Osteoblast (primary cell): Measurements from ENCODE around the gene GRM2. TPM values are rescaled to one million over a fixed set of nuclear protein-coding genes. Genes with fewer than 3 reads are reported as not detected.

Experiments used
- DNase-seq: peaks from one replicate; pipeline ENCODE4 v3.0.0; 2011; ENCODE audit warnings: low spot score, mixed read lengths; ENCODE audit not compliant: insufficient read length; ENCODE audit errors: missing footprints
- H2AFZ ChIP-seq: 2 replicates; pipeline ENCODE4 v1.6.0; 2011; ENCODE audit warnings: mild to moderate bottlenecking, low read length
- H3K27ac ChIP-seq: 2 replicates; pipeline ENCODE4 v1.5.1; 2011; ENCODE audit warnings: mild to moderate bottlenecking, low read depth, low read length, moderate library complexity
- H3K27me3 ChIP-seq: 2 replicates; pipeline ENCODE4 v1.6.0; 2012; ENCODE audit warnings: mild to moderate bottlenecking, control low read depth, inconsistent platforms, low read length, moderate library complexity; ENCODE audit not compliant: insufficient read depth
- H3K36me3 ChIP-seq: 2 replicates; pipeline ENCODE4 v1.5.1; 2011; ENCODE audit warnings: mild to moderate bottlenecking, low read length, control low read depth, moderate library complexity; ENCODE audit not compliant: insufficient read depth
- H3K4me1 ChIP-seq: 2 replicates; pipeline ENCODE4 v1.5.1; 2011; ENCODE audit warnings: mild to moderate bottlenecking, low read length, control low read depth, moderate library complexity; ENCODE audit not compliant: insufficient read depth
- H3K4me2 ChIP-seq: 2 replicates; pipeline ENCODE4 v1.6.0; 2011; ENCODE audit warnings: mild to moderate bottlenecking, low read length; ENCODE audit not compliant: insufficient read depth
- H3K4me3 ChIP-seq: fragments of 200-600 bp; sonication (generic); 3 replicates; pipeline ENCODE4 v1.5.1; 2012; ENCODE audit warnings: mild to moderate bottlenecking, low read length, inconsistent platforms; ENCODE audit not compliant: insufficient read depth
- H3K79me2 ChIP-seq: 2 replicates; pipeline ENCODE4 v1.6.0; 2012; ENCODE audit warnings: mild to moderate bottlenecking, low read length, control low read depth, inconsistent platforms; ENCODE audit not compliant: insufficient read depth
- H3K9me3 ChIP-seq: 2 replicates; pipeline ENCODE4 v1.5.1; 2011; ENCODE audit warnings: low read depth, low read length, control low read depth
- H4K20me1 ChIP-seq: 2 replicates; pipeline ENCODE4 v1.6.0; 2012; ENCODE audit warnings: mild to moderate bottlenecking, low read length, control low read depth; ENCODE audit not compliant: insufficient read depth
- CTCF ChIP-seq: IDR thresholded peaks from 2 replicates; pipeline ENCODE4 v1.5.1; 2011; ENCODE audit warnings: mild to moderate bottlenecking, low read depth, low read length, moderate library complexity; ENCODE audit errors: extremely low read depth
- total RNA-seq: library from RNA; depleted of rRNA; stranded (reverse); fragments of >200 nt; gene quantifications from 2 replicates; pipeline ENCODE4 v1.2.3, GENCODE V29; 2012

Gene GRM2
- total RNA-seq, 1 donor: not detected

DNA sequence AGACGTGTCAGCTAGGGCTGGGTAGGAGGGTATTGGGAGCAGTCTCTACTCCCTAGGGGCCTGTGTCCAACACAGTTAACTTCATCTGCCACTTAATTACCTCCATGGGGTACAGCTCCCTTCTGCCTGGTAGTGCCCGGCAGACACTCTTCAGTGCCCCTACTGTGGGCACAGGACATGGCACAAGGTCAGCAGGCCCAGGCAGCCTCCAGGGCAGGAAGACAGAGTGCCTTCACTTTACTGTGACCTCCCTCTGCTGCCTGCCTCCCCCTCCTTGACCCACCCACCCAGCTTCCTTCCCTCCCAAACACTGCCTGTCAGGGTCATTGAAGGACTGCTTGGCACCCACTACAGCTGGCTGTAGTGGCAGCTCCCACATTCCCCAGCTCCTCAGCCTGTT is 6.5 kb upstream of the GRM2 start:
- Histone ChIP-seq H3K27ac (no peak overlapping the region), H3K79me2 (no peaks in the 10 kb centered on the region), H4K20me1 (peaks cover 49% of the 10 kb centered on the region), H3K4me1 (no peaks in the 10 kb centered on the region), H3K4me2 (no peak overlapping the region), H3K36me3 (peaks cover 8% of the 10 kb centered on the region), H3K27me3 (no peaks in the 10 kb centered on the region), H3K9me3 (no peaks in the 10 kb centered on the region), H2AFZ (no peak overlapping the region), H3K4me3 (no peak overlapping the region)
- TF ChIP-seq CTCF: no peak
- DNase-seq: peak; percentile 80

DNA sequence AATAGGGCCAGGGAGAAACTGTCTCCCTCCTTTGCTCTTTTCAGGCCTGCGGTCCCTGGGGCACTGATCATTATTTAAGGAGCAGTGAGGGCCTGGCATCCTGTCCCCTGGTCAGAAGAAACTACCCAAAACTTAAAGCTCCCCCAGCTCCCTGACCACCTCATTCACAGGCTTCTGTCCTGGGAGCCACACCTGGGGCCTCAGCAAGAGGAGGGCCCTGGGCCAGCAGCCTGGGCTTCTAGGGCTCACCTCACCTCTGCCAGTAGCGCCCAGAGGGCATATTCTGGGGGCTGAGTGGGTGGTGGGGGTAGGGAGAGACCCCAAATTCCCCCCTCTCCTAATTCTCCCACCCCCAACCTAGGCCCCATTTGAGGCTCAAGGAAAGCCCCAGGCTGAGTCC is 4.7 kb upstream of the GRM2 start:
- H3K4me3 ChIP-seq: no peak overlapping the region
- H3K27me3 ChIP-seq: no peaks in the 10 kb centered on the region
- H3K36me3 ChIP-seq: peaks cover 7% of the 10 kb centered on the region
- no peak for DNase-seq
- peaks cover 45% of the 10 kb centered on the region for H4K20me1 ChIP-seq
- no peak for TF ChIP-seq CTCF
- H3K79me2 ChIP-seq: no peaks in the 10 kb centered on the region
- no peaks in the 10 kb centered on the region for H3K9me3 ChIP-seq
- no peak overlapping the region for H3K4me2 ChIP-seq
- no peak overlapping the region for H2AFZ ChIP-seq
- no peaks in the 10 kb centered on the region for H3K4me1 ChIP-seq
- H3K27ac ChIP-seq: no peak overlapping the region

DNA sequence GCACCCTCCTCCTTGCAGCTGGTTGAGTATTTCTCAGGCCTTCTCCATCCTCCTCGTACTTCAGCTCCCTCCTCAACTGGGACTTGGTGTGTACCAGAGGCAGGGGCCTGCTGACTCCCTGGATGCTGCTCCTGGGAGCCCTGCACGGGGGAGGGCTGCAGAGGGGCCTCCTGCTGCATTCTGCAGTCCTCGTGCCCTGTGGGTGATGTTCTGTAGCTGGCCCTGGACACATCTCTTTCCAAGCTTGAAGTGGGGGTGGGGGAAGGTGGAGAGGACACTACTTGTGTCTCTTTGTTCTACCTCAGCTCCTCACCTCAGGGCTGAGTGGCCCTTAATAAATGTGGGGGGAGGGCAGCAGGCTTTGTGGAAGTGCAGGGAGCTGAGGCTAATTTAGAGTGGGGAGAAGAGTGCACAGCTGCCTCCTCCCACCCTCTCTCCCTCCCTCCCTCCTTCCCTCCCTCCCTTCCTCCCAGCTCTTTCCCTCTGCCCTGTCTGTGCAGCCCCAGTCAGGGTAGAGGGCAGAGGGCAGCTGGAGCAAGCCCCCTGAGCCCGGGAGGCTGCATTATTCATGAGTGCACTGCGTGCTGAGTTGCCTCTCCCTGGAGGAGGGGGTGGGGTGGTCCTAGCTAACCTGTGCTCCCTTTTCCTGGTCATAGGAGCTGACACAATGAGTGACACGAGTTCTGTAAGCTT is 3.7 kb upstream of the GRM2 start:
- no peaks in the 10 kb centered on the region for H3K9me3 ChIP-seq
- TF ChIP-seq CTCF: no peak
- H3K4me1 ChIP-seq: no peaks in the 10 kb centered on the region
- H3K4me2 ChIP-seq: no peak overlapping the region
- DNase-seq: peak; percentile 76
- peaks cover 6% of the 10 kb centered on the region for H3K27me3 ChIP-seq
- H2AFZ ChIP-seq: no peak overlapping the region
- H3K27ac ChIP-seq: no peak overlapping the region
- H3K36me3 ChIP-seq: peaks cover 4% of the 10 kb centered on the region
- H3K4me3 ChIP-seq: no peak overlapping the region
- H3K79me2 ChIP-seq: no peaks in the 10 kb centered on the region
- H4K20me1 ChIP-seq: peaks cover 34% of the 10 kb centered on the region

DNA sequence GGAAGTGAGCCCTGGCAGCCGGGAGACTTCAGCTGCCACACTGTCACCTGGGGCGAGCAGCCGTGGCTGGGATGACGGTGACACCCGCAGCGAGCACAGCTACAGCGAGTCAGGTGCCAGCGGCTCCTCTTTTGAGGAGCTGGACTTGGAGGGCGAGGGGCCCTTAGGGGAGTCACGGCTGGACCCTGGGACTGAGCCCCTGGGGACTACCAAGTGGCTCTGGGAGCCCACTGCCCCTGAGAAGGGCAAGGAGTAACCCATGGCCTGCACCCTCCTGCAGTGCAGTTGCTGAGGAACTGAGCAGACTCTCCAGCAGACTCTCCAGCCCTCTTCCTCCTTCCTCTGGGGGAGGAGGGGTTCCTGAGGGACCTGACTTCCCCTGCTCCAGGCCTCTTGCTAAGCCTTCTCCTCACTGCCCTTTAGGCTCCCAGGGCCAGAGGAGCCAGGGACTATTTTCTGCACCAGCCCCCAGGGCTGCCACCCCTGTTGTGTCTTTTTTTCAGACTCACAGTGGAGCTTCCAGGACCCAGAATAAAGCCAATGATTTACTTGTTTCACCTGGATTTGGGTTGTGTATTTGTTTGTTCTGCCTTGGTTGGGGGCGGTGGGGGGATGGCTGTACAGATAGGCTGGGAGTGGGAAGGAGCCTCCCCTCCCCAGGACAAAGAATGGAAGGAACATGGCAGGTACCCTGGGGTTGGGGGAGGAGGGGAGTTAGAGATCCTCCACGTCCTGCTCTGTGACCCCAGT is 2.9 kb upstream of the GRM2 start:
- Histone ChIP-seq H3K27me3 (peaks cover 10% of the 10 kb centered on the region), H3K27ac (no peak overlapping the region), H3K4me1 (no peaks in the 10 kb centered on the region), H3K9me3 (no peaks in the 10 kb centered on the region), H2AFZ (no peak overlapping the region), H3K4me3 (no peak overlapping the region), H3K4me2 (no peak overlapping the region), H3K79me2 (no peaks in the 10 kb centered on the region), H4K20me1 (peaks cover 31% of the 10 kb centered on the region), H3K36me3 (peaks cover 4% of the 10 kb centered on the region)
- DNase-seq: peak; percentile 76
- TF ChIP-seq CTCF: no peak
